Uterine smooth muscle cell (primary cell): ENCODE results near the gene STOM. TPM values are rescaled to one million over a fixed set of nuclear protein-coding genes. Genes with fewer than 3 reads are reported as not detected.

Experiments
- total RNA-seq: library from RNA; depleted of rRNA; stranded (reverse); fragments of >200 nt; gene quantifications from 2 replicates; pipeline ENCODE4 v1.2.3, GENCODE V29; 2014

The STOM gene, protein sequence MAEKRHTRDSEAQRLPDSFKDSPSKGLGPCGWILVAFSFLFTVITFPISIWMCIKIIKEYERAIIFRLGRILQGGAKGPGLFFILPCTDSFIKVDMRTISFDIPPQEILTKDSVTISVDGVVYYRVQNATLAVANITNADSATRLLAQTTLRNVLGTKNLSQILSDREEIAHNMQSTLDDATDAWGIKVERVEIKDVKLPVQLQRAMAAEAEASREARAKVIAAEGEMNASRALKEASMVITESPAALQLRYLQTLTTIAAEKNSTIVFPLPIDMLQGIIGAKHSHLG
- total RNA-seq: 62.5 and 118 TPM in 2 replicates

DNA sequence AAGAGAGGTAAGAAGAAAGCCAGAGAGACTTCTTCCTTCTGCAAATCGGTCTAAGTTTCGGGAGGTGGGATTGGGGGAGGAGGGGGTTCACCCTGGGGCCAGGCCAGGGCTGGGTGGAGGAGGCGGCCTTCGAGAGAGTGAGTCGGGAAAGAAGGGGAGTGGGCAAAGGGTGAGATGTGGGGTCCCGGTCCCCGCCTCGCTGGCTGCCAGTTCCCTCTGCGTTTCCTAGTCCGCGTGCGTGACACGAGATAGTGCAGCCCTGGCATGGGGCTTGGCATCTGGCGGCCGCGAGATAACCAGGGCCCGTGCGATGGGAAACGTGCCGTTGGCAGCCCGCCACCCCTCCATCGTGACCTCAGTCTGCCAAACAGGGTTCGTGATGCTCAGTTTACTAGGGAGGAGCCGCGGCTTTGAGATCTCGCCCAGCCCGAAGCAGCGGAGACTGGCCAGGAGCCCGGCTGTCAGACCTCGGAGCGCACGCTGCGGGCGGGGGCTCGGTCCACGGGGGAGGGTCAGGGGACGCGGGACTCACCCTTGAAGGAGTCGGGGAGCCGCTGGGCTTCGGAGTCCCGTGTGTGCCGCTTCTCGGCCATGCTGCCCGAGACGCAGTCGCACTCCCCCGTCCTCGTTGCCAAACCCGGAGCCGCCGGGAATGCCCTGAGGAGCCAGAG lies at the start of gene STOM:
Gene STOM, minus strand, starts transcription at position 656 of the 671 bp plus-strand sequence. Its CDS starts 63 bp downstream, at position 593.

Other genes with a start within 250 kb of the STOM start
- gene RAB14, start 168.4 kb downstream of the STOM start, total RNA-seq: 24.4 and 25.9 TPM in 2 replicates
- gene GSN, start 102.1 kb downstream of the STOM start, total RNA-seq: 308 and 530 TPM in 2 replicates
- gene GGTA1, start 129.6 kb upstream of the STOM start, total RNA-seq: under 0.01 TPM in 1 of 2 replicates, not detected in the other